ENCODE results near the gene CRYL1.

The CRYL1 gene

GRCh38 chr13:20519875-20520274 lies 5.8 kb downstream of the CRYL1 start:
- Histone ChIP-seq H4K20me1 (ENCODE audit: insufficient read depth, low read length) (no peaks in the 10 kb centered on the region), H3K9ac (ENCODE audit: low read length) (no peak overlapping the region), H3K36me3 (replicated peaks; ENCODE audit: insufficient read depth, low read length) (no peaks in the 10 kb centered on the region), H3K27me3 (replicated peaks; ENCODE audit: insufficient read depth, low read length) (no peaks in the 10 kb centered on the region), H3K4me3 (ENCODE audit: low read length) (no peak overlapping the region), H3K27ac (ENCODE audit: low read length) (no peak overlapping the region), H3K4me2 (ENCODE audit: low read depth, low read length) (no peak overlapping the region), H3K9me2 (replicated peaks; ENCODE audit: insufficient read depth, low read length) (no peaks in the 10 kb centered on the region), H2AFZ (ENCODE audit: low read length) (no peak overlapping the region), H3F3A (ENCODE audit: insufficient read depth, low read length) (no peaks in the 10 kb centered on the region), H3K9me3 (replicated peaks; ENCODE audit: insufficient read depth, low read length) (no peaks in the 10 kb centered on the region), H3K4me1 (ENCODE audit: low read length) (no peaks in the 10 kb centered on the region), H3K79me2 (ENCODE audit: low read length) (no peaks in the 10 kb centered on the region)
- no peak for TF ChIP-seq EZH2phosphoT487 (IDR thresholded peaks at IDR 0.05; ENCODE audit: low read length)
- no peak for TF ChIP-seq CTCF (IDR thresholded peaks at IDR 0.05; ENCODE audit: low read length)
- TF ChIP-seq EZH2 (optimal IDR thresholded peaks at IDR 0.05; ENCODE audit: low read depth, low read length): no peak
- no peak for DNase-seq

- H4K20me1 ChIP-seq (ENCODE audit: insufficient read depth, low read length): no peaks in the 10 kb centered on the region
- H3K36me3 ChIP-seq (replicated peaks; ENCODE audit: insufficient read depth, low read length): no peaks in the 10 kb centered on the region
- H3K9me3 ChIP-seq (replicated peaks; ENCODE audit: insufficient read depth, low read length): no peaks in the 10 kb centered on the region
- no peaks in the 10 kb centered on the region for H3K4me1 ChIP-seq (ENCODE audit: low read length)
- H3K4me3 ChIP-seq (ENCODE audit: low read length): no peak overlapping the region
- TF ChIP-seq CTCF (IDR thresholded peaks at IDR 0.05; ENCODE audit: low read length) (no peak), EZH2 (optimal IDR thresholded peaks at IDR 0.05; ENCODE audit: low read depth, low read length) (no peak), EZH2phosphoT487 (IDR thresholded peaks at IDR 0.05; ENCODE audit: low read length) (no peak)
- H2AFZ ChIP-seq (ENCODE audit: low read length): no peak overlapping the region
- no peaks in the 10 kb centered on the region for H3F3A ChIP-seq (ENCODE audit: insufficient read depth, low read length)
- no peak overlapping the region for H3K27ac ChIP-seq (ENCODE audit: low read length)
- H3K79me2 ChIP-seq (ENCODE audit: low read length): no peaks in the 10 kb centered on the region
- H3K9ac ChIP-seq (ENCODE audit: low read length): no peak overlapping the region
- no peaks in the 10 kb centered on the region for H3K9me2 ChIP-seq (replicated peaks; ENCODE audit: insufficient read depth, low read length)
- no peak overlapping the region for H3K4me2 ChIP-seq (ENCODE audit: low read depth, low read length)
- H3K27me3 ChIP-seq (replicated peaks; ENCODE audit: insufficient read depth, low read length): no peaks in the 10 kb centered on the region
- no peak for DNase-seq
Observed at GRCh38 chr13:20518660-20519100, 7.0 kb downstream of the CRYL1 start.

DNA sequence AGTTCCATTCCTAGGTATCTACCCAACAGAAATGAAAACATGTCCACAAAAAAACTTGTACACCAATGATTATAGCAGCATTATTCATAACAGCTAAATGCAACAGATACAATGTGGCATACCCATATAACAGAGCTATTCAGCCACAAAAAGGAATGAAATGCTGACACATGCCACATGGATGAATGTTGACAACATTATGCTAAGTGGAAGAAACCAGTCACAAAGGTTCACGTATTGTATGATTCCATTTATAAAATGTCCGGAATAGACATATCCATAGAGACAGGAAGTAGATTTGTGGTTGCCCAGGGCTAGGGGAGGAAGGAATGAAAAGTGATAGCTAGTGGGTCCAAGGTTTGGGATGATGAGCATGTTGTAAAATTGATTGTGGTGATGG lies 10.8 kb downstream of the CRYL1 start:
- H3K4me1 ChIP-seq (ENCODE audit: low read length): no peaks in the 10 kb centered on the region
- H3K27me3 ChIP-seq (replicated peaks; ENCODE audit: insufficient read depth, low read length): no peaks in the 10 kb centered on the region
- H3K36me3 ChIP-seq (replicated peaks; ENCODE audit: insufficient read depth, low read length): no peaks in the 10 kb centered on the region

More for the DNA sequence above, 10.8 kb downstream of the CRYL1 start:
- Histone ChIP-seq H3K9me3 (replicated peaks; ENCODE audit: insufficient read depth, low read length) (no peaks in the 10 kb centered on the region), H4K20me1 (ENCODE audit: insufficient read depth, low read length) (no peaks in the 10 kb centered on the region), H3K4me2 (ENCODE audit: low read depth, low read length) (no peak overlapping the region), H3K9me2 (replicated peaks; ENCODE audit: insufficient read depth, low read length) (no peaks in the 10 kb centered on the region), H2AFZ (ENCODE audit: low read length) (no peak overlapping the region), H3K9ac (ENCODE audit: low read length) (no peak overlapping the region), H3K4me3 (ENCODE audit: low read length) (no peak overlapping the region), H3F3A (ENCODE audit: insufficient read depth, low read length) (no peaks in the 10 kb centered on the region), H3K79me2 (ENCODE audit: low read length) (no peaks in the 10 kb centered on the region), H3K27ac (ENCODE audit: low read length) (no peak overlapping the region)
- DNase-seq: no peak
- TF ChIP-seq EZH2 (optimal IDR thresholded peaks at IDR 0.05; ENCODE audit: low read depth, low read length) (no peak), CTCF (IDR thresholded peaks at IDR 0.05; ENCODE audit: low read length) (no peak), EZH2phosphoT487 (IDR thresholded peaks at IDR 0.05; ENCODE audit: low read length) (no peak)

Data from MM.1S (cell line).